GM23338 (cell line): Measurements from ENCODE around the gene IER2. TPM values are rescaled to one million over a fixed set of nuclear protein-coding genes. Genes with fewer than 3 reads are reported as not detected.

Experiments used
- ATAC-seq: fragments of 200-7000 bp; cut with Tn5 transposase; 3 replicates; pipeline ENCODE4 v1.9.1; 2020
- DNase-seq: peaks from one replicate; pipeline ENCODE4 v3.0.0-alpha.2; 2015; ENCODE audit warnings: low spot score
- H2AFZ ChIP-seq: fragments of 200-600 bp; sonication (generic); 2 replicates; pipeline ENCODE4 v1.8.0; 2016; ENCODE audit warnings: antibody characterized with exemption, mild to moderate bottlenecking, moderate library complexity
- H3F3A ChIP-seq: fragments of 200-600 bp; sonication (generic); replicated peaks from 2 replicates; pipeline ENCODE4 v1.8.0; 2017; ENCODE audit warnings: antibody characterized with exemption, mixed run types, low read depth
- H3K27ac ChIP-seq: fragments of 200-600 bp; sonication (generic); 2 replicates; pipeline ENCODE4 v1.6.1; 2016; ENCODE audit warnings: low read depth
- H3K27me3 ChIP-seq: fragments of 200-600 bp; sonication (generic); 2 replicates; pipeline ENCODE4 v1.8.0; 2016; ENCODE audit warnings: mild to moderate bottlenecking, mixed run types, moderate library complexity; ENCODE audit not compliant: insufficient read depth
- H3K36me3 ChIP-seq: fragments of 200-600 bp; sonication (generic); 2 replicates; pipeline ENCODE4 v1.8.0; 2016; ENCODE audit warnings: mild to moderate bottlenecking; ENCODE audit not compliant: insufficient read depth
- H3K4me1 ChIP-seq: fragments of 200-600 bp; sonication (generic); 2 replicates; pipeline ENCODE4 v1.8.0; 2016; ENCODE audit warnings: mild to moderate bottlenecking, moderate library complexity; ENCODE audit not compliant: insufficient read depth
- H3K4me2 ChIP-seq: fragments of 200-600 bp; sonication (generic); 2 replicates; pipeline ENCODE4 v1.7.1; 2017; ENCODE audit warnings: mixed run types
- H3K4me3 ChIP-seq: fragments of 200-600 bp; sonication (generic); 2 replicates; pipeline ENCODE4 v1.6.1; 2016; ENCODE audit warnings: mixed run types
- H3K79me2 ChIP-seq: fragments of 200-600 bp; sonication (generic); replicated peaks from 2 replicates; pipeline ENCODE4 v1.8.0; 2017; ENCODE audit warnings: mild to moderate bottlenecking; ENCODE audit not compliant: insufficient read depth
- H3K9me2 ChIP-seq: fragments of 200-600 bp; sonication (generic); 2 replicates; pipeline ENCODE4 v1.8.0; 2017; ENCODE audit not compliant: insufficient read depth
- H4K20me1 ChIP-seq: fragments of 200-600 bp; sonication (generic); replicated peaks from 2 replicates; pipeline ENCODE4 v1.8.0; 2017; ENCODE audit warnings: mild to moderate bottlenecking; ENCODE audit not compliant: insufficient read depth
- H3K27ac Mint-ChIP-seq: 2 replicates; pipeline ENCODE4 v1.8.0; 2020; ENCODE audit warnings: inconsistent platforms, mild to moderate bottlenecking, moderate library complexity, mixed read lengths
- H3K27me3 Mint-ChIP-seq: 3 replicates; pipeline ENCODE4 v1.8.0; 2022; ENCODE audit warnings: low read depth, mild to moderate bottlenecking, moderate library complexity, mixed read lengths, inconsistent platforms; ENCODE audit not compliant: insufficient read depth, poor library complexity
- H3K36me3 Mint-ChIP-seq: 3 replicates; pipeline ENCODE4 v1.8.0; 2021; ENCODE audit warnings: low read depth, mild to moderate bottlenecking, inconsistent platforms, moderate library complexity, mixed read lengths
- H3K4me1 Mint-ChIP-seq: 3 replicates; pipeline ENCODE4 v1.8.0; 2020; ENCODE audit warnings: mild to moderate bottlenecking, inconsistent platforms, mixed read lengths
- H3K4me3 Mint-ChIP-seq: 3 replicates; pipeline ENCODE4 v1.8.0; 2021; ENCODE audit warnings: moderate library complexity, mild to moderate bottlenecking, inconsistent platforms, mixed read lengths
- H3K9me3 Mint-ChIP-seq: 3 replicates; pipeline ENCODE4 v1.8.0; 2020; ENCODE audit warnings: moderate library complexity, mild to moderate bottlenecking, inconsistent platforms, mixed read lengths
- CREB1 ChIP-seq: fragments of 250-450 bp; sonication (Bioruptor Pico); IDR thresholded peaks from 2 replicates; pipeline ENCODE4 v1.5.0; 2020; ENCODE audit warnings: low read depth, mild to moderate bottlenecking, moderate library complexity
- ETS1 ChIP-seq: IDR thresholded peaks from 2 replicates; pipeline ENCODE4 v1.6.1; 2016; ENCODE audit warnings: antibody characterized with exemption
- EZH2 ChIP-seq: fragments of 200-600 bp; sonication (generic); IDR thresholded peaks from one replicate; pipeline ENCODE4 v1.8.0; 2017; ENCODE audit warnings: antibody characterized with exemption, mild to moderate bottlenecking, low read depth; ENCODE audit not compliant: unreplicated experiment
- EZH2phosphoT487 ChIP-seq: fragments of 200-600 bp; sonication (generic); IDR thresholded peaks from one replicate; pipeline ENCODE4 v1.8.1; 2018; ENCODE audit warnings: antibody characterized with exemption; ENCODE audit not compliant: unreplicated experiment
- JUNB ChIP-seq: IDR thresholded peaks from one replicate; pipeline ENCODE4 v1.6.1; 2016; ENCODE audit warnings: antibody characterized with exemption; ENCODE audit not compliant: unreplicated experiment
- NANOG ChIP-seq: IDR thresholded peaks from 2 replicates; pipeline ENCODE4 v1.6.1; 2016; ENCODE audit warnings: antibody characterized with exemption, borderline replicate concordance
- POLR2AphosphoS5 ChIP-seq: IDR thresholded peaks from 2 replicates; pipeline ENCODE4 v1.6.1; 2016; ENCODE audit warnings: antibody characterized with exemption, low read depth
- REST ChIP-seq: IDR thresholded peaks from one replicate; pipeline ENCODE4 v1.6.1; 2018; ENCODE audit warnings: antibody characterized with exemption; ENCODE audit not compliant: unreplicated experiment
- STAT1 ChIP-seq: IDR thresholded peaks from one replicate; pipeline ENCODE4 v1.6.1; 2016; ENCODE audit warnings: antibody characterized with exemption; ENCODE audit not compliant: unreplicated experiment
- ZNF114 ChIP-seq: fragments of 250-450 bp; sonication (Bioruptor Pico); IDR thresholded peaks from 2 replicates; pipeline ENCODE4 v1.5.0; 2020; ENCODE audit warnings: mild to moderate bottlenecking, moderate library complexity
- ZNF331 ChIP-seq: fragments of 250-450 bp; sonication (Bioruptor Pico); IDR thresholded peaks from 2 replicates; pipeline ENCODE4 v1.5.0; 2020; ENCODE audit warnings: low read depth, mild to moderate bottlenecking, moderate library complexity
- polyA plus RNA-seq: library from polyadenylated mRNA; unstranded; fragments of >200 nt; fragmentation: Nextera tagmentation; extraction: Ambion mirVana; gene quantifications from 2 replicates; pipeline ENCODE4 v1.2.1, GENCODE V29; 2016
- total RNA-seq: library from RNA; depleted of rRNA; stranded (reverse); fragments of >200 nt; shearing (Covaris generic); gene quantifications from 2 replicates; pipeline ENCODE4 v1.2.3, GENCODE V29; 2014
- TF ChIP-seq, protein P1 (sequence below), 2 experiments: fragments of 200-600 bp in 1 of 2; sonication (generic) in 1 of 2; conservative IDR thresholded peaks; 2 replicates each; pipeline versions ENCODE4 v1.5.1 to v1.6.1; 2016 to 2017; ENCODE audit warnings: antibody characterized with exemption in 2 of 2, low read depth in 2 of 2, mild to moderate bottlenecking in 2 of 2, moderate library complexity in 1 of 2
- TF ChIP-seq, protein P2 (sequence below): fragments of 250-450 bp; sonication (Bioruptor Pico); IDR thresholded peaks from 2 replicates; pipeline ENCODE4 v1.5.0; 2020; ENCODE audit warnings: mild to moderate bottlenecking, moderate library complexity

IER2 gene
- total and polyA plus RNA-seq, 2 experiments from 2014 or later: 124 to 191 TPM

DNA sequence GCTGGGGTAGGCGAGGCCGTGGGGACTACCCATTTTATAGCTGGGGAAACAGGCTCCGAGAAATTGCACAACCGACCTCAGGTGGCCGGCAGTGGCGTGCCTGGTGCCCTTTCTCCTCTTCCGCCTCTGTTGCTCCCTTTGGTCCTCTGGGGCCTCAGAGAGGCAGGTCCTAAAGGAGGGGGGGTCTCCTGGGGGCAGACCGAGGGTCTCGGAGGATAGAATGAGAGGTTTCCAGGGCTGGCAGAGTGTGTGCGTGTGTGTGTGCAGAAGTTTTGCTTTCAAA is 11.4 kb upstream of the IER2 start:
- no peak overlapping the region for H2AFZ ChIP-seq
- no peak for ATAC-seq

More for the DNA sequence above, 11.4 kb upstream of the IER2 start:
- no peak for TF ChIP-seq NANOG
- TF ChIP-seq, protein P1, sequence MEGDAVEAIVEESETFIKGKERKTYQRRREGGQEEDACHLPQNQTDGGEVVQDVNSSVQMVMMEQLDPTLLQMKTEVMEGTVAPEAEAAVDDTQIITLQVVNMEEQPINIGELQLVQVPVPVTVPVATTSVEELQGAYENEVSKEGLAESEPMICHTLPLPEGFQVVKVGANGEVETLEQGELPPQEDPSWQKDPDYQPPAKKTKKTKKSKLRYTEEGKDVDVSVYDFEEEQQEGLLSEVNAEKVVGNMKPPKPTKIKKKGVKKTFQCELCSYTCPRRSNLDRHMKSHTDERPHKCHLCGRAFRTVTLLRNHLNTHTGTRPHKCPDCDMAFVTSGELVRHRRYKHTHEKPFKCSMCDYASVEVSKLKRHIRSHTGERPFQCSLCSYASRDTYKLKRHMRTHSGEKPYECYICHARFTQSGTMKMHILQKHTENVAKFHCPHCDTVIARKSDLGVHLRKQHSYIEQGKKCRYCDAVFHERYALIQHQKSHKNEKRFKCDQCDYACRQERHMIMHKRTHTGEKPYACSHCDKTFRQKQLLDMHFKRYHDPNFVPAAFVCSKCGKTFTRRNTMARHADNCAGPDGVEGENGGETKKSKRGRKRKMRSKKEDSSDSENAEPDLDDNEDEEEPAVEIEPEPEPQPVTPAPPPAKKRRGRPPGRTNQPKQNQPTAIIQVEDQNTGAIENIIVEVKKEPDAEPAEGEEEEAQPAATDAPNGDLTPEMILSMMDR (conservative IDR thresholded peaks at IDR 0.05; ENCODE audit: low read depth in 2 of 2): no peak
- TF ChIP-seq EZH2: no peak
- TF ChIP-seq EZH2phosphoT487: no peak
- no peak for TF ChIP-seq ETS1
- no peak for TF ChIP-seq ZNF331 (CRISPR knock-in tag)
- no peak for TF ChIP-seq POLR2AphosphoS5
- no peak for TF ChIP-seq ZNF114 (CRISPR knock-in tag)
- no peak for TF ChIP-seq CREB1
- TF ChIP-seq, protein P2, sequence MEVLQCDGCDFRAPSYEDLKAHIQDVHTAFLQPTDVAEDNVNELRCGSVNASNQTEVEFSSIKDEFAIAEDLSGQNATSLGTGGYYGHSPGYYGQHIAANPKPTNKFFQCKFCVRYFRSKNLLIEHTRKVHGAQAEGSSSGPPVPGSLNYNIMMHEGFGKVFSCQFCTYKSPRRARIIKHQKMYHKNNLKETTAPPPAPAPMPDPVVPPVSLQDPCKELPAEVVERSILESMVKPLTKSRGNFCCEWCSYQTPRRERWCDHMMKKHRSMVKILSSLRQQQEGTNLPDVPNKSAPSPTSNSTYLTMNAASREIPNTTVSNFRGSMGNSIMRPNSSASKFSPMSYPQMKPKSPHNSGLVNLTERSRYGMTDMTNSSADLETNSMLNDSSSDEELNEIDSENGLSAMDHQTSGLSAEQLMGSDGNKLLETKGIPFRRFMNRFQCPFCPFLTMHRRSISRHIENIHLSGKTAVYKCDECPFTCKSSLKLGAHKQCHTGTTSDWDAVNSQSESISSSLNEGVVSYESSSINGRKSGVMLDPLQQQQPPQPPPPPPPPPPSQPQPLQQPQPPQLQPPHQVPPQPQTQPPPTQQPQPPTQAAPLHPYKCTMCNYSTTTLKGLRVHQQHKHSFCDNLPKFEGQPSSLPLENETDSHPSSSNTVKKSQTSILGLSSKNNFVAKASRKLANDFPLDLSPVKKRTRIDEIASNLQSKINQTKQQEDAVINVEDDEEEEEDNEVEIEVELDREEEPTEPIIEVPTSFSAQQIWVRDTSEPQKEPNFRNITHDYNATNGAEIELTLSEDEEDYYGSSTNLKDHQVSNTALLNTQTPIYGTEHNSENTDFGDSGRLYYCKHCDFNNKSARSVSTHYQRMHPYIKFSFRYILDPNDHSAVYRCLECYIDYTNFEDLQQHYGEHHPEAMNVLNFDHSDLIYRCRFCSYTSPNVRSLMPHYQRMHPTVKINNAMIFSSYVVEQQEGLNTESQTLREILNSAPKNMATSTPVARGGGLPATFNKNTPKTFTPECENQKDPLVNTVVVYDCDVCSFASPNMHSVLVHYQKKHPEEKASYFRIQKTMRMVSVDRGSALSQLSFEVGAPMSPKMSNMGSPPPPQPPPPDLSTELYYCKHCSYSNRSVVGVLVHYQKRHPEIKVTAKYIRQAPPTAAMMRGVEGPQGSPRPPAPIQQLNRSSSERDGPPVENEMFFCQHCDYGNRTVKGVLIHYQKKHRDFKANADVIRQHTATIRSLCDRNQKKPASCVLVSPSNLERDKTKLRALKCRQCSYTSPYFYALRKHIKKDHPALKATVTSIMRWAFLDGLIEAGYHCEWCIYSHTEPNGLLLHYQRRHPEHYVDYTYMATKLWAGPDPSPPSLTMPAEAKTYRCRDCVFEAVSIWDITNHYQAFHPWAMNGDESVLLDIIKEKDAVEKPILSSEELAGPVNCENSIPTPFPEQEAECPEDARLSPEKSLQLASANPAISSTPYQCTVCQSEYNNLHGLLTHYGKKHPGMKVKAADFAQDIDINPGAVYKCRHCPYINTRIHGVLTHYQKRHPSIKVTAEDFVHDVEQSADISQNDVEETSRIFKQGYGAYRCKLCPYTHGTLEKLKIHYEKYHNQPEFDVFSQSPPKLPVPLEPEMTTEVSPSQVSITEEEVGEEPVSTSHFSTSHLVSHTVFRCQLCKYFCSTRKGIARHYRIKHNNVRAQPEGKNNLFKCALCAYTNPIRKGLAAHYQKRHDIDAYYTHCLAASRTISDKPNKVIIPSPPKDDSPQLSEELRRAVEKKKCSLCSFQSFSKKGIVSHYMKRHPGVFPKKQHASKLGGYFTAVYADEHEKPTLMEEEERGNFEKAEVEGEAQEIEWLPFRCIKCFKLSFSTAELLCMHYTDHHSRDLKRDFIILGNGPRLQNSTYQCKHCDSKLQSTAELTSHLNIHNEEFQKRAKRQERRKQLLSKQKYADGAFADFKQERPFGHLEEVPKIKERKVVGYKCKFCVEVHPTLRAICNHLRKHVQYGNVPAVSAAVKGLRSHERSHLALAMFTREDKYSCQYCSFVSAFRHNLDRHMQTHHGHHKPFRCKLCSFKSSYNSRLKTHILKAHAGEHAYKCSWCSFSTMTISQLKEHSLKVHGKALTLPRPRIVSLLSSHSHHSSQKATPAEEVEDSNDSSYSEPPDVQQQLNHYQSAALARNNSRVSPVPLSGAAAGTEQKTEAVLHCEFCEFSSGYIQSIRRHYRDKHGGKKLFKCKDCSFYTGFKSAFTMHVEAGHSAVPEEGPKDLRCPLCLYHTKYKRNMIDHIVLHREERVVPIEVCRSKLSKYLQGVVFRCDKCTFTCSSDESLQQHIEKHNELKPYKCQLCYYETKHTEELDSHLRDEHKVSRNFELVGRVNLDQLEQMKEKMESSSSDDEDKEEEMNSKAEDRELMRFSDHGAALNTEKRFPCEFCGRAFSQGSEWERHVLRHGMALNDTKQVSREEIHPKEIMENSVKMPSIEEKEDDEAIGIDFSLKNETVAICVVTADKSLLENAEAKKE (CRISPR knock-in tag): no peak
- no peak for TF ChIP-seq STAT1
- no peak for TF ChIP-seq REST
- TF ChIP-seq JUNB: no peak
- Mint-ChIP-seq H3K27ac (peak overlapping the region; percentile 65; the same call in 1 of the 2 replicates), H3K4me3 (no peak overlapping the region), H3K36me3 (peaks cover 57% of the 10 kb centered on the region), H3K4me1 (peaks cover 16% of the 10 kb centered on the region), H3K9me3 (no peaks in the 10 kb centered on the region), H3K27me3 (peaks cover 19% of the 10 kb centered on the region)
- Histone ChIP-seq H3K4me3 (no peak overlapping the region), H3K27ac (no peak overlapping the region), H3K36me3 (peaks cover 5% of the 10 kb centered on the region; the same call in 1 of the 2 replicates), H3K4me1 (no peaks in the 10 kb centered on the region), H3K27me3 (no peaks in the 10 kb centered on the region), H3K9me2 (no peaks in the 10 kb centered on the region), H3F3A (0 out of 2 replicates have a peak, but pooled peaks cover 7% of the 10 kb centered on the region), H3K4me2 (no peak overlapping the region), H4K20me1 (peaks cover 20% of the 10 kb centered on the region), H3K79me2 (peaks cover 10% of the 10 kb centered on the region)
- DNase-seq: no peak
